ENCODE results near the gene HGFAC. TPM values are rescaled to one million over a fixed set of nuclear protein-coding genes. Genes with fewer than 3 reads are reported as not detected.

HGFAC gene
- total RNA-seq, 3 donors from 2014 or later (not counting 1 experiment from before 2014, with no cell fraction given): 0.43 to 0.54 TPM; not detected in 1

DNA sequence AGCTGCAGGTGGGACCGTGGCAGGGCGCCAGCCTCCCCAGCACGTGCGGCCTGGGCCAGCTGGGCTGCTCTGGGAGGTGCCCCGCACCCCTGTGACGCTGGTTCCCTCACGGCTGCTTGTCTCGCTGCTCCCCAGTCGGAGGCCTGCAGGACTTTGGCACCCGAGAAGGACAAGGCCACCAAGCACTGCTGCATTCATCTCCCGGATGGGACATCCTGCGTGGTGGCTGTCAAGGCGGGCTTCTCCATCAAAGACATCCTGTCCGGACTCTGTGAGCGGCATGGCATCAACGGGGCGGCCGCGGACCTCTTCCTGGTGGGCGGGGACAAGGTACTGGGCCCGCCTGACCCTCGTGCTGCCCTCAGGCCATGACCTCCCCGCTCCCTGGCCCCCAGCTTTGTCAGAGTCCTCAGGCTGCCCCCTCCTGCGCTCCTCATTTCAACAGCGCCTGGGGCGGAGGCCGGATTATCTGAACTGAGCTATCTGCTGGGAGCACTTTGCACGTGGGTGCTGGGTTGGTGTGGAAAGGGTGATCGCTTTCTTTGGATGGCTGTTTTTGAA, 19.4 kb upstream of the HGFAC start:
- no peaks in the 10 kb centered on the region for H3K9me3 Mint-ChIP-seq
- intact Hi-C loops (cut with micrococcal nuclease): no loop called here
- no peak overlapping the region for H3K4me3 Mint-ChIP-seq
- H3K36me3 ChIP-seq (ENCODE audit: control insufficient read depth, insufficient read depth, low read length): no peaks in the 10 kb centered on the region
- DNase-seq (no peak), ATAC-seq (no peak)
- no peak overlapping the region for H3K27ac Mint-ChIP-seq
- H3K4me1 Mint-ChIP-seq: no peaks in the 10 kb centered on the region
- no peaks in the 10 kb centered on the region for H3K36me3 Mint-ChIP-seq
- no peak overlapping the region for H3K27ac ChIP-seq (ENCODE audit: low read length)
- TF ChIP-seq, protein P1, sequence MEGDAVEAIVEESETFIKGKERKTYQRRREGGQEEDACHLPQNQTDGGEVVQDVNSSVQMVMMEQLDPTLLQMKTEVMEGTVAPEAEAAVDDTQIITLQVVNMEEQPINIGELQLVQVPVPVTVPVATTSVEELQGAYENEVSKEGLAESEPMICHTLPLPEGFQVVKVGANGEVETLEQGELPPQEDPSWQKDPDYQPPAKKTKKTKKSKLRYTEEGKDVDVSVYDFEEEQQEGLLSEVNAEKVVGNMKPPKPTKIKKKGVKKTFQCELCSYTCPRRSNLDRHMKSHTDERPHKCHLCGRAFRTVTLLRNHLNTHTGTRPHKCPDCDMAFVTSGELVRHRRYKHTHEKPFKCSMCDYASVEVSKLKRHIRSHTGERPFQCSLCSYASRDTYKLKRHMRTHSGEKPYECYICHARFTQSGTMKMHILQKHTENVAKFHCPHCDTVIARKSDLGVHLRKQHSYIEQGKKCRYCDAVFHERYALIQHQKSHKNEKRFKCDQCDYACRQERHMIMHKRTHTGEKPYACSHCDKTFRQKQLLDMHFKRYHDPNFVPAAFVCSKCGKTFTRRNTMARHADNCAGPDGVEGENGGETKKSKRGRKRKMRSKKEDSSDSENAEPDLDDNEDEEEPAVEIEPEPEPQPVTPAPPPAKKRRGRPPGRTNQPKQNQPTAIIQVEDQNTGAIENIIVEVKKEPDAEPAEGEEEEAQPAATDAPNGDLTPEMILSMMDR (IDR thresholded peaks at IDR 0.05): no peak
- WGBS (ENCODE audit: insufficient coverage): 93% methylated on average over 29 of the region's 29 CpGs
- H3K4me1 ChIP-seq (ENCODE audit: control insufficient read depth, insufficient read depth, low read length): no peaks in the 10 kb centered on the region
- no peaks in the 10 kb centered on the region for H3K9me3 ChIP-seq (ENCODE audit: control insufficient read depth, insufficient read depth, low read length)
- no peaks in the 10 kb centered on the region for H3K27me3 Mint-ChIP-seq (ENCODE audit: low read depth in 2 of 2)
- H3K27me3 ChIP-seq (ENCODE audit: control insufficient read depth, insufficient read depth, low read length): no peaks in the 10 kb centered on the region
- no peak overlapping the region for H3K4me3 ChIP-seq (ENCODE audit: low read length)

DNA sequence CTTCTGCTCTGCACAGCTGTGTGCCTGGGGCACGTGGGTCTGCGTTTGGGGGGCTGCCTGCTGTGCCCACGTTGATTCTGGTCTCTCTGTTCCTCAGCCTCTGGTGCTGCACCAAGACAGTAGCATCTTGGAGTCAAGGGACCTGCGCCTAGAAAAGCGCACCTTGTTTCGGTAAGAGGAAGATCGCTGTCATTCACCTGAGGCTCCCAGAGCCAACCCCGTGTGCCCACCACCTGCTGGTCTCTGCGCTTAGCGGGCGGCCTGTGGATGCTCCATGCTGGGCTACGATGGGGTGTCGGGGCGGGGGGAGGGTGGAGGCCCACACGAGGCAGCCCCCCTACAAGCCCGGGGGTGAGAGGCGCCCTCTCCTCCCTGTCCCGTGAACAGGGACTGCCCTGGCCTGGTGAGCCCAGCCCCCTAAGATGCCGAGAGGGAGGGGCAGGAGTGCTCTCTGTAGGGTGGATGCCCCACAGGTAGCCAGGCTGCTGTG, 18.9 kb upstream of the HGFAC start:
- no peak overlapping the region for H3K27ac Mint-ChIP-seq
- TF ChIP-seq, protein P1 (IDR thresholded peaks at IDR 0.05): no peak

DNA sequence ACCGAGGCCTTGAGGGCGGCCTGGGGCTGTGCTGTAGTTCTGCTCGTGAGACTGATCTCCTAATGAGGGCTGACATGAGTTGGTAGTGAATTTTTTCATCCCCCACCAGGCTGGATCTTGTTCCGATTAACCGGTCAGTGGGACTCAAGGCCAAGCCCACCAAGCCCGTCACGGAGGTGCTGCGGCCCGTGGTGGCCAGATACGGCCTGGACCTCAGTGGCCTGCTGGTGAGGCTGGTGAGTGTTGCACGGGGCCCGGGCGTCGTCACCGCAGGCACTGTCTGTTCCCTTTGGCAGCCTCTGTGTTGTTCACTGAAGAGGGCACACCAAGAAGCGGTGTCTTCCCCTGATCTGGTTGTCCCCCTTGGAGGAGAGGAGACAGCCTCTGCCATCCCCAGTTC, 18.4 kb upstream of the HGFAC start:
- TF ChIP-seq, protein P1 (IDR thresholded peaks at IDR 0.05): no peak
- Histone ChIP-seq H3K36me3 (ENCODE audit: control insufficient read depth, insufficient read depth, low read length) (no peaks in the 10 kb centered on the region), H3K27me3 (ENCODE audit: control insufficient read depth, insufficient read depth, low read length) (no peaks in the 10 kb centered on the region), H3K4me3 (ENCODE audit: low read length) (no peak overlapping the region), H3K9me3 (ENCODE audit: control insufficient read depth, insufficient read depth, low read length) (no peaks in the 10 kb centered on the region), H3K27ac (ENCODE audit: low read length) (no peak overlapping the region), H3K4me1 (ENCODE audit: control insufficient read depth, insufficient read depth, low read length) (no peaks in the 10 kb centered on the region)
- no peaks in the 10 kb centered on the region for H3K36me3 Mint-ChIP-seq
- no peak for ATAC-seq
- intact Hi-C loops (cut with micrococcal nuclease): no loop called here
- no peaks in the 10 kb centered on the region for H3K4me1 Mint-ChIP-seq
- WGBS (ENCODE audit: insufficient coverage): 97% methylated on average over 16 of the region's 16 CpGs
- H3K27me3 Mint-ChIP-seq (ENCODE audit: low read depth in 2 of 2): no peaks in the 10 kb centered on the region
- no peak overlapping the region for H3K27ac Mint-ChIP-seq
- no peaks in the 10 kb centered on the region for H3K9me3 Mint-ChIP-seq
- DNase-seq: no peak
- H3K4me3 Mint-ChIP-seq: no peak overlapping the region

More for the DNA sequence above, 18.9 kb upstream of the HGFAC start:
- no peaks in the 10 kb centered on the region for H3K27me3 Mint-ChIP-seq (ENCODE audit: low read depth in 2 of 2)
- Histone ChIP-seq H3K27me3 (ENCODE audit: control insufficient read depth, insufficient read depth, low read length) (no peaks in the 10 kb centered on the region), H3K4me3 (ENCODE audit: low read length) (no peak overlapping the region), H3K9me3 (ENCODE audit: control insufficient read depth, insufficient read depth, low read length) (no peaks in the 10 kb centered on the region), H3K4me1 (ENCODE audit: control insufficient read depth, insufficient read depth, low read length) (no peaks in the 10 kb centered on the region), H3K36me3 (ENCODE audit: control insufficient read depth, insufficient read depth, low read length) (no peaks in the 10 kb centered on the region), H3K27ac (ENCODE audit: low read length) (no peak overlapping the region)
- WGBS (ENCODE audit: insufficient coverage): 93% methylated on average over 19 of the region's 19 CpGs
- H3K9me3 Mint-ChIP-seq: no peaks in the 10 kb centered on the region
- H3K4me3 Mint-ChIP-seq: no peak overlapping the region
- intact Hi-C loops (cut with micrococcal nuclease): no loop called here
- DNase-seq (no peak), ATAC-seq (no peak)
- no peaks in the 10 kb centered on the region for H3K4me1 Mint-ChIP-seq
- H3K36me3 Mint-ChIP-seq: no peaks in the 10 kb centered on the region

DNA sequence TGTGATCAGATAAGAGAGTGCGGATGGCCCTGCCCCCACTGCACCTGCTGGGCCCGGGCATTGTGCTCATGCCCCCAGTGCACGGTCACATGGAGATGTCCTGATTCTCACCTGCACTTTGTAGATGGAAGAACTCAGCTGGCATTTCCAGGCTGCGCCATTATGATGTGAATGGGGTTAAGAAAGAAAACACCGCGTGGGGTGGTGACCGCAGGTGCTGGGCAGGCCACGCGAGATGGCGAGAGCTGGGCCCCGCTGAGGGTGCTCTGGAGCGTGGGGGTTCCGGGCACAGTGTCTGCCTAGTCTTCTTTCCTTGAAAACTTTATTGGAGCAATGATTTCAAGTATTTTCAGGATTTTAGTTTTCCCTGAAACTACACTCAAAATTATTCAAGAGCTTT, 17.8 kb upstream of the HGFAC start:
- Histone ChIP-seq H3K4me3 (ENCODE audit: low read length) (no peak overlapping the region), H3K36me3 (ENCODE audit: control insufficient read depth, insufficient read depth, low read length) (no peaks in the 10 kb centered on the region), H3K27ac (ENCODE audit: low read length) (no peak overlapping the region), H3K27me3 (ENCODE audit: control insufficient read depth, insufficient read depth, low read length) (no peaks in the 10 kb centered on the region), H3K4me1 (ENCODE audit: control insufficient read depth, insufficient read depth, low read length) (no peaks in the 10 kb centered on the region), H3K9me3 (ENCODE audit: control insufficient read depth, insufficient read depth, low read length) (no peaks in the 10 kb centered on the region)
- ATAC-seq: no peak
- Mint-ChIP-seq H3K4me3 (no peak overlapping the region), H3K36me3 (no peaks in the 10 kb centered on the region), H3K27me3 (ENCODE audit: low read depth in 2 of 2) (no peaks in the 10 kb centered on the region), H3K27ac (no peak overlapping the region), H3K9me3 (no peaks in the 10 kb centered on the region), H3K4me1 (no peaks in the 10 kb centered on the region)
- 94% methylated on average over 13 of the region's 13 CpGs for WGBS (ENCODE audit: insufficient coverage)
- TF ChIP-seq, protein P1 (IDR thresholded peaks at IDR 0.05): no peak
- no peak for DNase-seq
- intact Hi-C loops (cut with micrococcal nuclease): no loop called here

Measured in natural killer cell (primary cell).